KMS-11 (cell line): Measurements from ENCODE around the gene CZIB.
"Not testable (repeated sequence)": the region's sequence is repeated elsewhere in the genome, so short reads cannot be mapped to it uniquely, and the experiment has no call there.

Experiments used
- H2AFZ ChIP-seq: fragments of 200-600 bp; sonication (generic); 2 replicates; pipeline ENCODE4 v1.6.1; 2016; ENCODE audit warnings: antibody characterized with exemption, mixed run types, low read depth
- H3K27ac ChIP-seq: fragments of 200-600 bp; sonication (generic); 2 replicates; pipeline ENCODE4 v1.6.1; 2016; ENCODE audit warnings: mild to moderate bottlenecking, mixed run types
- H3K27me3 ChIP-seq: fragments of 200-600 bp; sonication (generic); 2 replicates; pipeline ENCODE4 v1.6.1; 2017; ENCODE audit warnings: mild to moderate bottlenecking, low read depth, mixed run types, moderate library complexity; ENCODE audit not compliant: insufficient read depth
- H3K36me3 ChIP-seq: fragments of 200-600 bp; sonication (generic); 2 replicates; pipeline ENCODE4 v1.6.1; 2017; ENCODE audit warnings: mild to moderate bottlenecking, mixed run types; ENCODE audit not compliant: insufficient read depth
- H3K4me1 ChIP-seq: fragments of 200-600 bp; sonication (generic); 2 replicates; pipeline ENCODE4 v1.6.1; 2016; ENCODE audit warnings: mild to moderate bottlenecking, low read depth, mixed run types; ENCODE audit not compliant: poor library complexity, severe bottlenecking
- H3K4me2 ChIP-seq: fragments of 200-600 bp; sonication (generic); 2 replicates; pipeline ENCODE4 v1.7.0; 2016; ENCODE audit warnings: mild to moderate bottlenecking, mixed run types
- H3K4me3 ChIP-seq: fragments of 200-600 bp; sonication (generic); IDR thresholded peaks from 2 replicates; pipeline ENCODE4 v1.6.1; 2017; ENCODE audit warnings: low read depth, low read length, mixed read lengths; ENCODE audit not compliant: insufficient read depth
- H3K79me2 ChIP-seq: fragments of 200-600 bp; sonication (generic); 2 replicates; pipeline ENCODE4 v1.6.1; 2016; ENCODE audit warnings: low read depth, mixed run types; ENCODE audit not compliant: insufficient read depth
- H3K9ac ChIP-seq: fragments of 200-600 bp; sonication (generic); 2 replicates; pipeline ENCODE4 v1.6.1; 2016; ENCODE audit warnings: mild to moderate bottlenecking, mixed run types
- H4K20me1 ChIP-seq: fragments of 200-600 bp; sonication (generic); 2 replicates; pipeline ENCODE4 v1.6.1; 2016; ENCODE audit warnings: mild to moderate bottlenecking, mixed run types; ENCODE audit not compliant: insufficient read depth
- TF ChIP-seq, protein P1 (sequence below): fragments of 200-600 bp; sonication (generic); conservative IDR thresholded peaks from 2 replicates; pipeline ENCODE4 v1.6.1; 2017; ENCODE audit warnings: low read depth, mild to moderate bottlenecking, antibody characterized with exemption, low read length, moderate library complexity, mixed read lengths

Gene CZIB

DNA sequence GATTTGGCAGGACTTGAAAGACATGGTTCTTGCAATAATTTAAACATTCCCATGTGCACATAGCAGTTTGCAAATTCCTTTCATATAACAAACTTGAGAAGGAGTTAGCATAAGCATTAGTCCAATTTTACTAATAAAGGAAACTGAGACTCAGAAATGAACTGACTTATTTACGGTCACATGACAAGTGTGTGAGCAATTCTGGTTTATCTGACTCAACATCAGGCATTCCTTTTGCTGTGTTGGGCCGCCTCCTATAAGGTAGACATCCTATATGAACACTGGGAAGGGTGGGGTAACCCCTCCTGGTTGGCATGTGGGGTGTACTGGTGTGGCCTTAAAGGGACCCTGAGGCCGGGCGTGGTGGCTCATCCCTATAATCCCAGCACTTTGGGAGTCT, 32.3 kb downstream of the CZIB start:
- no peaks in the 10 kb centered on the region for H3K4me1 ChIP-seq
- no peaks in the 10 kb centered on the region for H3K79me2 ChIP-seq
- no peak overlapping the region for H3K9ac ChIP-seq
- H4K20me1 ChIP-seq: no peaks in the 10 kb centered on the region
- no peaks in the 10 kb centered on the region for H3K27me3 ChIP-seq
- H2AFZ ChIP-seq: no peak overlapping the region
- no peak overlapping the region for H3K4me3 ChIP-seq
- H3K4me2 ChIP-seq: no peak overlapping the region
- no peak overlapping the region for H3K27ac ChIP-seq
- TF ChIP-seq, protein P1, sequence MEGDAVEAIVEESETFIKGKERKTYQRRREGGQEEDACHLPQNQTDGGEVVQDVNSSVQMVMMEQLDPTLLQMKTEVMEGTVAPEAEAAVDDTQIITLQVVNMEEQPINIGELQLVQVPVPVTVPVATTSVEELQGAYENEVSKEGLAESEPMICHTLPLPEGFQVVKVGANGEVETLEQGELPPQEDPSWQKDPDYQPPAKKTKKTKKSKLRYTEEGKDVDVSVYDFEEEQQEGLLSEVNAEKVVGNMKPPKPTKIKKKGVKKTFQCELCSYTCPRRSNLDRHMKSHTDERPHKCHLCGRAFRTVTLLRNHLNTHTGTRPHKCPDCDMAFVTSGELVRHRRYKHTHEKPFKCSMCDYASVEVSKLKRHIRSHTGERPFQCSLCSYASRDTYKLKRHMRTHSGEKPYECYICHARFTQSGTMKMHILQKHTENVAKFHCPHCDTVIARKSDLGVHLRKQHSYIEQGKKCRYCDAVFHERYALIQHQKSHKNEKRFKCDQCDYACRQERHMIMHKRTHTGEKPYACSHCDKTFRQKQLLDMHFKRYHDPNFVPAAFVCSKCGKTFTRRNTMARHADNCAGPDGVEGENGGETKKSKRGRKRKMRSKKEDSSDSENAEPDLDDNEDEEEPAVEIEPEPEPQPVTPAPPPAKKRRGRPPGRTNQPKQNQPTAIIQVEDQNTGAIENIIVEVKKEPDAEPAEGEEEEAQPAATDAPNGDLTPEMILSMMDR: no peak
- no peaks in the 10 kb centered on the region for H3K36me3 ChIP-seq

DNA sequence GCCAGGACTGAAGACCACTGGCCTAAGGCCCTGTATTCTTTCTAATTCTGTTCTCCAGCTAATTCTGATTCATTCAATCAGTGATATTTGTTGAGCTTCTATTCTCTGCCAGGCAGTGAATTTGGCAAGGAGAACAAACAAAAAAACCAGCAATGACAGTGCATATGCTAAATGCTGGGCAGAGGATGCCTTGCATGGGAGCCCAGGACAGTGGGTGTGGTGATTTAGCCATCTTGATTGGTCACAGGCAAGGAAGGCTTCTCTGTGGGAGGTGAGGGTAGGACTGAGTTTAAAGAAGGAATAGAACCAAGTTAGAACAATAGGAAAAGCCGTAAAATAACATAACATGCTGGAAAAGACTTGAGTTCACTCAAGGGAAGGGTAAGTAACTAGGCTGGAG, 33.0 kb downstream of the CZIB start:
- Histone ChIP-seq H3K79me2 (no peaks in the 10 kb centered on the region), H3K27ac (no peak overlapping the region), H3K9ac (no peak overlapping the region), H3K27me3 (no peaks in the 10 kb centered on the region), H3K36me3 (no peaks in the 10 kb centered on the region), H3K4me2 (no peak overlapping the region), H3K4me3 (no peak overlapping the region), H2AFZ (no peak overlapping the region), H4K20me1 (no peaks in the 10 kb centered on the region), H3K4me1 (no peaks in the 10 kb centered on the region)
- TF ChIP-seq, protein P1: no peak

DNA sequence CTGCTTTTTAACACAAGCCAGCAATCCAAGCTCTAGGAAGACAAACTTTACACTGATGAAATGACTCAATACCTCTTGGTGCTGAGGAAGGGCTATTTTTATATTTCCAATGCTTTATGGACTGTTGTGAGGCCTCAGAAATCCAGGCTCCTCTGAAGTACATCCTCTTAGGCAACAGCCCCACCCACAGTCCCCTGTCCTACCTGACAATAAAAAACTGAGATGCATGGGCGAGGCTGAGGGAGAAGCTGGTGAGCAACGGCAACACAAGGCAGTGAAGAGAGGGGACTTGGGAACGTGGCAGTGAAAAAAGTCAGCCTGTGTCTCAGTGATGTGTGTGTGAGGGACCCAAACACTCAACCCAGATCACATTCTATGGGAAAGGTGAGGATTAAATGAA, 33.9 kb downstream of the CZIB start:
- Histone ChIP-seq H3K79me2 (no peaks in the 10 kb centered on the region), H4K20me1 (no peaks in the 10 kb centered on the region), H2AFZ (no peak overlapping the region), H3K36me3 (no peaks in the 10 kb centered on the region), H3K27me3 (no peaks in the 10 kb centered on the region), H3K4me1 (no peaks in the 10 kb centered on the region), H3K4me2 (no peak overlapping the region), H3K4me3 (no peak overlapping the region), H3K9ac (no peak overlapping the region), H3K27ac (no peak overlapping the region)
- TF ChIP-seq, protein P1: no peak

DNA sequence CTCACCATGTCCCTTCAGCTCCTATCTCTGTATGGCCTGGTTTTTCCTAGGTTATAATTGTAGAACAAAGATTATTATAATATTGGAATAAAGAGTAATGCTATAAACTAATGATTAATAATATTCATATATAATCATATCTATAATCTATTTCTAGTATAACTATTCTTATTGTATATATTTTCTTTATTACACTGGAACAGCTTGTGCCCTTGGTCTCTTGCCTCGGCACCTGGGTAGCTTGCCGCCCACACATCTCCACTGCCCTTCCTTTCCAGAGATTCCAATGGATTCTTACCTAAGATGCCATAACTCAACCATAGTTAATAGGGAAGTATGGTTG, 34.5 kb downstream of the CZIB start:
- H3K4me1 ChIP-seq, H3K4me3 ChIP-seq, H3K27me3 ChIP-seq, H3K4me2 ChIP-seq, H3K27ac ChIP-seq, H3K36me3 ChIP-seq, H3K9ac ChIP-seq, H2AFZ ChIP-seq, H4K20me1 ChIP-seq, H3K79me2 ChIP-seq: not testable (repeated sequence)
- TF ChIP-seq, protein P1: peak; percentile 39; the same call in 1 of the 2 replicates
